B cell (primary cell): ENCODE data around the gene CD164.

Source experiments
- CTCF ChIP-seq: fragments of 200-600 bp; IDR thresholded peaks from one replicate; pipeline ENCODE4 v1.8.0; 2022; ENCODE audit warnings: antibody characterized with exemption, mild to moderate bottlenecking
- EZH2 ChIP-seq: IDR thresholded peaks from 2 replicates; pipeline ENCODE4 v1.6.1; 2012; ENCODE audit warnings: borderline replicate concordance, low read depth, mild to moderate bottlenecking, moderate library complexity, low read length; ENCODE audit not compliant: insufficient read depth, poor library complexity, severe bottlenecking

- TF ChIP-seq CTCF (peak; percentile 79), EZH2 (no peak)
Observed at GRCh38 chr6:109382576-109383437, 540 bp upstream of the CD164 start.
